ENCODE data around the gene CSF2RB. TPM values are rescaled to one million over a fixed set of nuclear protein-coding genes. Genes with fewer than 3 reads are reported as not detected.

The CSF2RB gene
- total RNA-seq, 2 donors from 2014 or later = 7.7 to 10.5 TPM

- intact Hi-C loops (cut with DNase I) = no loop called here
- no peak for DNase-seq (ENCODE audit: low spot score)
Measured at GRCh38 chr22:36885474-36885873, 28.0 kb upstream of the CSF2RB start.

GRCh38 chr22:36886016-36886415, 27.4 kb upstream of the CSF2RB start:
- intact Hi-C loops (cut with DNase I) = no loop called here
- no peak for DNase-seq (ENCODE audit: low spot score)

- no peak for DNase-seq (ENCODE audit: low spot score)
- intact Hi-C loops (cut with DNase I) = no loop called here
Measured at GRCh38 chr22:36887162-36887561, 26.3 kb upstream of the CSF2RB start.

GRCh38 chr22:36891646-36892045, 21.8 kb upstream of the CSF2RB start:
- intact Hi-C loops (cut with DNase I) = no loop called here
- DNase-seq (ENCODE audit: low spot score) = no peak

GRCh38 chr22:36892292-36892691, 21.1 kb upstream of the CSF2RB start:
- intact Hi-C loops (cut with DNase I) = no loop called here
- no peak for DNase-seq (ENCODE audit: low spot score)

GRCh38 chr22:36893262-36893661, 20.2 kb upstream of the CSF2RB start:
- intact Hi-C loops (cut with DNase I) = no loop called here
- no peak for DNase-seq (ENCODE audit: low spot score)

- intact Hi-C loops (cut with DNase I) = no loop called here
- no peak for DNase-seq (ENCODE audit: low spot score)
Measured at GRCh38 chr22:36894266-36894665, 19.2 kb upstream of the CSF2RB start.

GRCh38 chr22:36897611-36898010, 15.8 kb upstream of the CSF2RB start:
- intact Hi-C loops (cut with DNase I) = no loop called here
- DNase-seq (ENCODE audit: low spot score) = no peak

- DNase-seq (ENCODE audit: low spot score) = no peak
- intact Hi-C loops (cut with DNase I) = no loop called here
Measured at GRCh38 chr22:36898690-36899089, 14.7 kb upstream of the CSF2RB start.

- DNase-seq (ENCODE audit: low spot score) = no peak
- intact Hi-C loops (cut with DNase I) = no loop called here
Measured at GRCh38 chr22:36899498-36899897, 13.9 kb upstream of the CSF2RB start.

GRCh38 chr22:36900225-36900624, 13.2 kb upstream of the CSF2RB start:
- intact Hi-C loops (cut with DNase I) = no loop called here
- no peak for DNase-seq (ENCODE audit: low spot score)

- intact Hi-C loops (cut with DNase I) = no loop called here
- no peak for DNase-seq (ENCODE audit: low spot score)
Measured at GRCh38 chr22:36900880-36901279, 12.5 kb upstream of the CSF2RB start.

GRCh38 chr22:36901411-36902142, 11.9 kb upstream of the CSF2RB start:
- intact Hi-C loops (cut with DNase I) = no loop called here
- no peak for DNase-seq (ENCODE audit: low spot score)

- intact Hi-C loops (cut with DNase I) = no loop called here
- DNase-seq (ENCODE audit: low spot score) = no peak
Measured at GRCh38 chr22:36902143-36902926, 11.1 kb upstream of the CSF2RB start.

GRCh38 chr22:36904260-36904880, 9.1 kb upstream of the CSF2RB start:
- intact Hi-C loops (cut with DNase I) = no loop called here
- DNase-seq (ENCODE audit: low spot score) = no peak

GRCh38 chr22:36907253-36908195, 5.9 kb upstream of the CSF2RB start:
- intact Hi-C loops (cut with DNase I) = no loop called here
- no peak for DNase-seq (ENCODE audit: low spot score)

- intact Hi-C loops (cut with DNase I) = no loop called here
Measured at GRCh38 chr22:36910461-36910860, 3.0 kb upstream of the CSF2RB start.

GRCh38 chr22:36911887-36912661, 1.4 kb upstream of the CSF2RB start:
- DNase-seq (ENCODE audit: low spot score) = no peak
- intact Hi-C loops (cut with DNase I) = no loop called here

More at GRCh38 chr22:36910461-36910860, 3.0 kb upstream of the CSF2RB start:
- no peak for DNase-seq (ENCODE audit: low spot score)
